Skin of body (tissue), 2 donors: Measurements from ENCODE around the gene LMOD1. TPM values are rescaled to one million over a fixed set of nuclear protein-coding genes. Genes with fewer than 3 reads are reported as not detected.
"Not testable (repeated sequence)": the region's sequence is repeated elsewhere in the genome, so short reads cannot be mapped to it uniquely, and the experiment has no call there.

Source experiments
- DNase-seq: peaks from one replicate; lab custom pipeline; 2025; lab: John Stamatoyannopoulos, UW
- total RNA-seq: library from RNA; depleted of rRNA; stranded (reverse); fragments of >200 nt; gene quantifications from one replicate; pipeline ENCODE4 v1.2.3, GENCODE V29; 2014

LMOD1 gene
- total RNA-seq, 1 donor from 2014 or later, result 7.4 TPM

DNA sequence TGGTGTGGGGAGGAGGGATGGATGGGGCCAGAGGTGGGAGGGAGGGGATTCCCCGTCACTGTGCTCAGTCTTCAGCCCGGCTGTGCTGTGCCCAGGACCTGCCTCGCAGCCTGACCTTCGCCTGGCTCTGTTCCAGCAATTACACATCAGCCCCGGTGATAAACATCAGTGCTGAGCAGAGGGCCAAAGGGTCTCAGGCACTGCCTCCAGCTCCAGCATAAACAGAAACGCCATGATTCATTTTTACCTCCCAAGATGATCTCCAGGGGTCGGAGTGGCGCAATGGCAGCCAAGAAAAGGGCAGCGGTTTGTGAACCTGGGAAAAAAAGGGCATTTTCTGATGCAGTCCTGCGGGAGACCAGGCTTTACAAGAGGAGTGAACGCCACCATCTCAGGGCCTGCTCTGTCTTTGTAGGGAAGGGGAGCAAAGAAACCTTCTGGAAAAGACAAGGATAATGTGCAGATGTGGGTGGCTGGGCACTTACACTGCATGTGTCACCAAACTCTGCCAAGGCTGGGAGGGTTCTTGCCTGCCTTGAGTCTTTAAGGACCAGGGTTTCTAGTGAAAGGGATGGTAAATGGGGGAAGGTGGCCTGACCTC lies 29.6 kb downstream of the LMOD1 start:
- no peak for DNase-seq

- DNase-seq, result no peak
Observed at GRCh38 chr1:201914456-201915235, 31.7 kb downstream of the LMOD1 start.

DNA sequence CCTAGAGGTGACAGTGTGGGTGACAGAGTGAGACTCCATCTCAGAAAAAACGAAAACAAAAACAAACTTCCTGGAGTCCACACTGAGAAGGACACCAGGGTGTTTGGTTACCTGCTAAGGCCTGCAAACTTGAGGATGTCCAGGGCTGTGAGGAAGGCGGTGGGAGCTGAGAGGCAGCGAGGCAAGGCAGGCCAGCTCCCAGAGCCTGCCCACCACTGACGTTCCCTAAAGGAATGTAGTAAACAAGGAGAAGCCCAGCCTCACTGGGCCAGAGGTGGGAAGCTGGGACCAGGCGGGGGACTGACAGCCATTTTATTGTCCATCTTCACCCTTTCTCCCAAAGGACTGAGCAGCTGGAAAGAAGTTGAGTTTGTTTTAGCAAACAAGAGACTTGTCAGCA lies 33.5 kb downstream of the LMOD1 start:
- DNase-seq, result no peak

- DNase-seq, result no peak
Observed at GRCh38 chr1:201911826-201912571, 34.3 kb downstream of the LMOD1 start.

DNA sequence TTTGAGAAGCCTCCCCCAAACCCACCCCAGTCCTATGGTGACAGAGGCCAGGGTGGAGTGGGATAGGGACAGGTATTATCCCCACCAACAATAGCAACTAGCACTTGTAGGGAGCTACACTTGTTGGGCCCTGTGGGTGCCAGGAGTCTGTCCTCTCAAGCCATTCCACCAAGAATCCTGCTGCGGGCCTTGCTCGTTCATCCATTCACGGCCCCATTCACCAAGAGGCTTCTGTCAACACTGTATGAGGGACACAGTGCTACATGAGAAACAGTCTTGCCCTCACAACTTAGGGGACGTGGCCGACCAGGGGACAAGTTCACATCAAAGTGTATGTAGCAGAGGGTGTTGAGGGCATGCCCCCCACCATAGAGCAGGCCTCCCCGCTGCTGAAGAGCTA lies 38.7 kb downstream of the LMOD1 start:
- DNase-seq, result no peak

DNA sequence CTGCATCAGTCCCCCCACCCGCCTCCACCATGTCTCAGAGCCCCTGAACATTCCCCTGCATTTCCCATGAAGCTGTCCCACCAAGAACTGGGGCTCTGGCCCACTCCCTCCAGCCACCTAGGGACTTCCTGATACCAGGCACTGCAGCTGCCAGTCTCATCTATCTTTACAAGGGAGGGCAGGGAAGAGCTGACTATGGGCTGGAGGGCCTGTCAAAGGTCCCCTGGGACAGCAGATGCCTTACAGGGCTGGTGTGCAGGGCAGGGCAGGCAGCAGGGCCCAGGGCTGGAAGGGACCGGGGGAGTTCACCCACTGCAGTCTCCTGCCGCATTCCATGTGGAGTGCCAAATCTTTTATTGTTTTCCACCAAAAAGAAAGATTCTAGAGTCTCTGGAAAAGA lies 40.0 kb downstream of the LMOD1 start:
- DNase-seq, result no peak

- no peak for DNase-seq
Observed at GRCh38 chr1:201905234-201905890, 41.0 kb downstream of the LMOD1 start.

DNA sequence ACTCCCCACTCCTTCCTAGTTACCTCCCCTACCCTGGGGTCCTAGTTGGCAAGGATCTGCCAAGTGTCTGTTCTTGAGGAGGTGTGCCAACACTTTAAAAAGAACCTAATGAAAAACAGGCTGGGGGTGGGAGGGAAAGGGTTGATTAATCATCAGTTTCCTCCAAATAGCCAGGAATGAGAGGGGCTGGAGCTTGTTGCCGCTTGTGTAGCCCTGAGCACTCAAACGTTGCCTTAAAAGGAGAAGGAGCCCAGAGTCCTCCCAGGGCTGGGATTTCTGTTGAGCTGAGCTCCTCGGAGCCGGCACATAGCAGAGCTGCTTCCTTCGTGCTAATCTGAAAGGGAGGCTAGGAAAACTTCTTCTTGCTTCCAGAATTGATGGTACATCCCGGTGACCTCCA lies 41.8 kb downstream of the LMOD1 start:
- peak; percentile 61 for DNase-seq

DNA sequence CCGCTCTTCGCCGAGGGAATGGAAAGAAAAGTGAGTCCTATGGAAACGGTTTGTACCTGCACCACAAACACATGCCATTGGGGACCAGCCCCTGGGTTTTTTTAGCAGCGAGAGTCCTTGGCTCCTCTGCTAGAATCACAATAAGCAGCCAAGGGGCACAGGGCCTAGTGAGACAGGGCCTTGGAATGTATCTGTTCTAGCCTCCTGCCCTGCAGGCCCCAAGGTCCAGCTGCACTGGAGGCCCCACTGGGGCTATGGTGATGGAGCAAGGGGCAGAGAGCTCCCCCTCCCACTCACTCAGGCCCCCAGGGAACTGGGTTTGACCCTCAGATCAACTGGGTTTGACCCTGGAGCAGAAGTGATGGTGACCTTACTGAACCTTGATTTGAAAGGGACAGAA lies 43.2 kb downstream of the LMOD1 start:
- DNase-seq, result no peak

- no peak for DNase-seq
Observed at GRCh38 chr1:201902198-201902597, 44.1 kb downstream of the LMOD1 start.

- not testable (repeated sequence) for DNase-seq
Observed at GRCh38 chr1:201901036-201901435, 45.3 kb downstream of the LMOD1 start.

- DNase-seq, result no peak
Observed at GRCh38 chr1:201900476-201900875, 45.9 kb downstream of the LMOD1 start.

GRCh38 chr1:201899683-201900429 lies 46.5 kb downstream of the LMOD1 start:
- DNase-seq, result no peak

GRCh38 chr1:201898992-201899391 lies 47.4 kb downstream of the LMOD1 start:
- no peak for DNase-seq

DNA sequence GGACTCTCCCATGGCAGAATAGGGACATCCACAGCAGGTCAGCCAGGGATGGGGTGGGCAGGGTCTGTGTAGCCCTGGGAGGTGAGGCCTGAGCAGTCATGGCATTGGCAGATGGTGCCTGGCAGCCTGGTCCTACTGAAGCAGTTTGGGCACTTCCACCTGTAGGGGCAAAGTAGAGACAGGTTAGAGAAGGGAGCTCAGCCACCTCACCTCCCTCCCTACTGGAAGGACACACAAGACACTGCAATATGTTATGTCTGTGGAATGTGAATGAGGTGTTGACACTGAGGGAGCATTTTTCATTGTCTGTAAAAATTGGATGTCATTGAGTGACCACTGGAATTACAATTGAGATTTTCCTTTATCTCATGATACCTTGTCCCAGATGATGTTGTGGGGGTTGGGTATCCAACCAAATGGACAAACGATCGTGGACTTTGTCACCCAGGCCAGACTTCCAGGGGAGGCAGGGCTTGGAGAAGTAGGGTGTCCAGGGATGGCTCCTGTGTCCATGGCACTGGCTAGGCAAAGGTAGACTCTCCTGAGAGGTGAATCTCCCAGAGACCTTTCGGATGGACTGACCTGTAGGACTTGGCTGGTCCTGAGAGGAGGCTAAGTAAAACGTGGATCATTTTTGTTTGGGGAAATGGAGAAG lies 48.0 kb downstream of the LMOD1 start:
- no peak for DNase-seq

GRCh38 chr1:201896951-201897391 lies 49.4 kb downstream of the LMOD1 start:
- no peak for DNase-seq

GRCh38 chr1:201895913-201896807 lies 50.2 kb downstream of the LMOD1 start:
- peak; percentile 74 for DNase-seq

DNA sequence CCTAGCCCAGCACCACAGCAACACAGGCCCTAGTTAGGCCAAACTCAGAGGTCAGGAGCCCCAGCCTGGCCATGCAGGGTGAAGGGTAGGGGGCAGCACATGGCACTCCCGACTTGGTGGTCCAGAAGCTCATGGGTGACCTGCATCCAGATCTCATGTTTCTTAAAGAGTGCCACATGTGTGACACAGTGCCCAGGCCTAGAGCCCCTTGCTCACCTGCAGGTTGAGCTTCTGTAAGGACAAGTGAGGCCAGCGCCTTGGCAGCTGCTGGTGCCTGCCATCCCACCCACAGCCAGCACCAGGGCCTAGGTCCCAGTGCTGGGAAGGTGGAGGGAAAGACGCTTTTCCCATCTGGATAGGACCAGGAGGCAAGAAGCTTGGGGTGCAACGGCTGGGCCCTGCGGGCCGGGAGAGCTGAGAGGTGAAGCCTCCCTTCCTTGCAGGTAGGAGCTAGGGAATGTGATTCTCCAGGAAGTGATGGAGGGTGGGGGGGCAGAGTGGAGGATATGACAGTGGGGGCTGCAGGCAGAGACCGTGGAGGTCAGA lies 51.2 kb downstream of the LMOD1 start:
- DNase-seq, result no peak
